ENCODE results near the gene SSMEM1. TPM values are rescaled to one million over a fixed set of nuclear protein-coding genes. Genes with fewer than 3 reads are reported as not detected.

The SSMEM1 gene
- total RNA-seq, 1 donor from 2014 or later: not detected

DNA sequence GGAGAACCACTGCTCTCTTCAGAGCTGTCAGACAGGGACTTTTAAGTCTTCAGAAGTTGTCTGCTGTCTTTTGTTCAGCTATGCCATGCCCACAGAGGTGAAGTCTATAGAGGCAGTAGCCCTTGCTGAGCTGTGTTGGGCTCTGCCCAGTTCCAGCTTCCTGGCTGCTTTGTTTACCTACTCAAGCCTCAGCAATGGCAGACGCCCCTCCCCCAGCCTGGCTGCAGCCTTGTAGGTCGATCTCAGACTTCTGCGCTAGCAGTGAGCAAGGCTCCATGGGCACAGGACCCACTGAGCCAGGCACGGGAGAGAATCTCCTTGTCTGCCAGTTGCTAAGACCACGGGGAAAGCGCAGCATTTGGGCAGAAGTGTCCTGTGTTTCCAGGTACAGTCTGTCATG, 46.9 kb downstream of the SSMEM1 start:
- Histone ChIP-seq H3K27ac (no peak overlapping the region), H3K4me1 (peaks cover 4% of the 10 kb centered on the region), H2AFZ (replicated peaks) (peak overlapping the region; percentile 89), H3K36me3 (peaks cover 4% of the 10 kb centered on the region), H3K4me3 (no peak overlapping the region), H3K79me2 (ENCODE audit: low read depth) (no peaks in the 10 kb centered on the region), H3K4me2 (no peak overlapping the region), H3F3A (ENCODE audit: low read depth) (peaks cover 9% of the 10 kb centered on the region), H3K9ac (no peak overlapping the region), H3K9me3 (ENCODE audit: low read depth) (peaks cover 30% of the 10 kb centered on the region), H3K27me3 (no peaks in the 10 kb centered on the region), H4K20me1 (ENCODE audit: low read depth) (no peaks in the 10 kb centered on the region)
- Mint-ChIP-seq H3K36me3 (peaks cover 3% of the 10 kb centered on the region), H3K27me3 (ENCODE audit: insufficient read depth, low read depth) (peaks cover 4% of the 10 kb centered on the region), H3K9me3 (peaks cover 24% of the 10 kb centered on the region), H3K27ac (no peak overlapping the region), H3K4me1 (peaks cover 22% of the 10 kb centered on the region), H3K4me3 (no peak overlapping the region)
- DNase-seq (ENCODE audit: low spot score): no peak
- no peak for TF ChIP-seq EZH2phosphoT487 (IDR thresholded peaks at IDR 0.05)
- TF ChIP-seq EZH2 (IDR thresholded peaks at IDR 0.05): no peak
- TF ChIP-seq, protein P1, sequence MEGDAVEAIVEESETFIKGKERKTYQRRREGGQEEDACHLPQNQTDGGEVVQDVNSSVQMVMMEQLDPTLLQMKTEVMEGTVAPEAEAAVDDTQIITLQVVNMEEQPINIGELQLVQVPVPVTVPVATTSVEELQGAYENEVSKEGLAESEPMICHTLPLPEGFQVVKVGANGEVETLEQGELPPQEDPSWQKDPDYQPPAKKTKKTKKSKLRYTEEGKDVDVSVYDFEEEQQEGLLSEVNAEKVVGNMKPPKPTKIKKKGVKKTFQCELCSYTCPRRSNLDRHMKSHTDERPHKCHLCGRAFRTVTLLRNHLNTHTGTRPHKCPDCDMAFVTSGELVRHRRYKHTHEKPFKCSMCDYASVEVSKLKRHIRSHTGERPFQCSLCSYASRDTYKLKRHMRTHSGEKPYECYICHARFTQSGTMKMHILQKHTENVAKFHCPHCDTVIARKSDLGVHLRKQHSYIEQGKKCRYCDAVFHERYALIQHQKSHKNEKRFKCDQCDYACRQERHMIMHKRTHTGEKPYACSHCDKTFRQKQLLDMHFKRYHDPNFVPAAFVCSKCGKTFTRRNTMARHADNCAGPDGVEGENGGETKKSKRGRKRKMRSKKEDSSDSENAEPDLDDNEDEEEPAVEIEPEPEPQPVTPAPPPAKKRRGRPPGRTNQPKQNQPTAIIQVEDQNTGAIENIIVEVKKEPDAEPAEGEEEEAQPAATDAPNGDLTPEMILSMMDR (IDR thresholded peaks at IDR 0.05): no peak

DNA sequence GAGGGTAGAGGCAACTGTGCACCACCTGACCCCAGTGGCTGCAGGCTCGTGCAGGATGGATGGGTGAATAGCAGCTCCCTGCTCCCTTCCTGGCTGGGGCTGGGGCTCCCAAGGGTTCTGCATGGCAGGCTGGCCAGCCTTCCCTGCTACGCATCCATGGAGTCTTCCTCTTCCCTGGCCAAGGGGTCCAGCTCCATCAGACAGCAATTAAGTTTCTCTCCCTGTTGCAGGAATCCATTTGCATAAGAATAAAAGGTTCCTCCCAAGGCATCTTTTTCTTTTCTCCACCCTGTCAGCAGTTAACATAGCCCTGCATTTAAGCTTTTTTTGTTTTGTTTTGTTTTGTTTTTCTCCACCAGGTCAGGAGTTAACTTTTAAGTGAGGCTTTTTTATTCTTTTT, 49.0 kb downstream of the SSMEM1 start:
- Histone ChIP-seq H3K4me2 (no peak overlapping the region), H3K9me3 (ENCODE audit: low read depth) (peaks cover 30% of the 10 kb centered on the region), H3K36me3 (peaks cover 4% of the 10 kb centered on the region), H4K20me1 (ENCODE audit: low read depth) (no peaks in the 10 kb centered on the region), H3F3A (ENCODE audit: low read depth) (peaks cover 9% of the 10 kb centered on the region), H3K9ac (no peak overlapping the region), H2AFZ (replicated peaks) (peak overlapping the region; percentile 29), H3K27me3 (no peaks in the 10 kb centered on the region), H3K4me3 (no peak overlapping the region), H3K79me2 (ENCODE audit: low read depth) (no peaks in the 10 kb centered on the region), H3K4me1 (peaks cover 4% of the 10 kb centered on the region), H3K27ac (no peak overlapping the region)
- H3K27me3 Mint-ChIP-seq (ENCODE audit: insufficient read depth, low read depth): peaks cover 4% of the 10 kb centered on the region
- H3K9me3 Mint-ChIP-seq: peaks cover 20% of the 10 kb centered on the region
- H3K27ac Mint-ChIP-seq: peak overlapping the region; percentile 72
- peaks cover 36% of the 10 kb centered on the region for H3K4me1 Mint-ChIP-seq
- peak; percentile 26 for DNase-seq (ENCODE audit: low spot score)
- TF ChIP-seq, protein P1 (IDR thresholded peaks at IDR 0.05): no peak
- TF ChIP-seq EZH2 (IDR thresholded peaks at IDR 0.05) (no peak), EZH2phosphoT487 (IDR thresholded peaks at IDR 0.05) (no peak)
- peaks cover 3% of the 10 kb centered on the region for H3K36me3 Mint-ChIP-seq
- H3K4me3 Mint-ChIP-seq: no peak overlapping the region

- Mint-ChIP-seq H3K36me3 (peaks cover 1% of the 10 kb centered on the region), H3K4me3 (no peak overlapping the region), H3K27me3 (ENCODE audit: insufficient read depth, low read depth) (peaks cover under 1% of the 10 kb centered on the region), H3K4me1 (peaks cover 50% of the 10 kb centered on the region), H3K27ac (no peak overlapping the region), H3K9me3 (peaks cover 7% of the 10 kb centered on the region)
- Histone ChIP-seq H3K79me2 (ENCODE audit: low read depth) (no peaks in the 10 kb centered on the region), H3K4me1 (peaks cover 16% of the 10 kb centered on the region), H3K9me3 (ENCODE audit: low read depth) (peaks cover 30% of the 10 kb centered on the region), H3F3A (ENCODE audit: low read depth) (peaks cover 22% of the 10 kb centered on the region), H3K4me2 (no peak overlapping the region), H3K9ac (no peak overlapping the region), H3K4me3 (no peak overlapping the region), H2AFZ (replicated peaks) (no peak overlapping the region), H4K20me1 (ENCODE audit: low read depth) (no peaks in the 10 kb centered on the region), H3K36me3 (peaks cover 4% of the 10 kb centered on the region), H3K27me3 (no peaks in the 10 kb centered on the region), H3K27ac (no peak overlapping the region)
- TF ChIP-seq, protein P1 (IDR thresholded peaks at IDR 0.05): no peak
- TF ChIP-seq EZH2phosphoT487 (IDR thresholded peaks at IDR 0.05) (no peak), EZH2 (IDR thresholded peaks at IDR 0.05) (no peak)
- no peak for DNase-seq (ENCODE audit: low spot score)
Observed at GRCh38 chr7:130258494-130259078, 50.9 kb downstream of the SSMEM1 start.

All from neural progenitor cell (in vitro differentiated cells).